ENCODE results near the gene BSCL2. TPM values are rescaled to one million over a fixed set of nuclear protein-coding genes. Genes with fewer than 3 reads are reported as not detected.

BSCL2 gene
- total and polyA plus RNA-seq, 2 of the 13 experiments (the other 11 are each of a cell fraction or from before 2014, with no cell fraction given): 19.5 to 21.1 TPM

- TF ChIP-seq TRIM22 (IDR thresholded peaks at IDR 0.05): no peak
- no peak for TF ChIP-seq FOXA1 (IDR thresholded peaks at IDR 0.05)
- no peak for TF ChIP-seq FOXA1 (CRISPR knock-in tag; IDR thresholded peaks at IDR 0.05)
- TF ChIP-seq HNRNPL (IDR thresholded peaks at IDR 0.05; ENCODE audit: low read depth, low read length): peak; percentile 69; the same call in 1 of the 2 replicates
- peak; percentile 51 to 84; a peak in 3 of 4 replicates for TF ChIP-seq HMGXB4 (CRISPR knock-in tag; IDR thresholded peaks at IDR 0.05; ENCODE audit: borderline replicate concordance in 1 of 2, low read depth in 1 of 2)
- TF ChIP-seq ZNF574 (CRISPR knock-in tag; IDR thresholded peaks at IDR 0.05): peak; percentile 97
- peak; percentile 73; the same call in 1 of the 2 replicates for TF ChIP-seq MYC (CRISPR knock-in tag; IDR thresholded peaks at IDR 0.05; ENCODE audit: borderline replicate concordance)
- TF ChIP-seq FOXP4 (CRISPR knock-in tag; IDR thresholded peaks at IDR 0.05): 0 out of 2 replicates have a peak, but pooled peaks have one; percentile 19
- TF ChIP-seq PCBP2 (optimal IDR thresholded peaks at IDR 0.05; ENCODE audit: low read depth, low read length, poor library complexity, severe bottlenecking): no peak
- TF ChIP-seq REL (CRISPR knock-in tag; conservative IDR thresholded peaks at IDR 0.05): no peak
- TF ChIP-seq ZNF431 (CRISPR knock-in tag; IDR thresholded peaks at IDR 0.05; ENCODE audit: borderline replicate concordance, low read depth): no peak
- TF ChIP-seq ARID3A (IDR thresholded peaks at IDR 0.05; ENCODE audit: low read depth, low read length): no peak
- peak; percentile 62; the same call in 1 of the 2 replicates for TF ChIP-seq RXRB (CRISPR knock-in tag; IDR thresholded peaks at IDR 0.05; ENCODE audit: borderline replicate concordance)
- no peak for TF ChIP-seq CBX2 (IDR thresholded peaks at IDR 0.05; ENCODE audit: low read depth, low read length)
- TF ChIP-seq CBX2 (CRISPR knock-in tag; IDR thresholded peaks at IDR 0.05; ENCODE audit: low read depth): no peak
- no peak for TF ChIP-seq E2F1 (CRISPR knock-in tag; IDR thresholded peaks at IDR 0.05)
Observed at GRCh38 chr11:62678770-62679696, 28.2 kb downstream of the BSCL2 start, which contains the start of gene UBXN1 (continued).

All from HepG2 (cell line).